ENCODE measurements around the gene UTRN. TPM values are rescaled to one million over a fixed set of nuclear protein-coding genes. Genes with fewer than 3 reads are reported as not detected.
A peak's percentile ranks its signal among the peaks of the same experiment; 100 is the strongest.

The UTRN gene
- total RNA-seq: 100 to 1,000 TPM; 383 to 473 (median 415) TPM

DNA sequence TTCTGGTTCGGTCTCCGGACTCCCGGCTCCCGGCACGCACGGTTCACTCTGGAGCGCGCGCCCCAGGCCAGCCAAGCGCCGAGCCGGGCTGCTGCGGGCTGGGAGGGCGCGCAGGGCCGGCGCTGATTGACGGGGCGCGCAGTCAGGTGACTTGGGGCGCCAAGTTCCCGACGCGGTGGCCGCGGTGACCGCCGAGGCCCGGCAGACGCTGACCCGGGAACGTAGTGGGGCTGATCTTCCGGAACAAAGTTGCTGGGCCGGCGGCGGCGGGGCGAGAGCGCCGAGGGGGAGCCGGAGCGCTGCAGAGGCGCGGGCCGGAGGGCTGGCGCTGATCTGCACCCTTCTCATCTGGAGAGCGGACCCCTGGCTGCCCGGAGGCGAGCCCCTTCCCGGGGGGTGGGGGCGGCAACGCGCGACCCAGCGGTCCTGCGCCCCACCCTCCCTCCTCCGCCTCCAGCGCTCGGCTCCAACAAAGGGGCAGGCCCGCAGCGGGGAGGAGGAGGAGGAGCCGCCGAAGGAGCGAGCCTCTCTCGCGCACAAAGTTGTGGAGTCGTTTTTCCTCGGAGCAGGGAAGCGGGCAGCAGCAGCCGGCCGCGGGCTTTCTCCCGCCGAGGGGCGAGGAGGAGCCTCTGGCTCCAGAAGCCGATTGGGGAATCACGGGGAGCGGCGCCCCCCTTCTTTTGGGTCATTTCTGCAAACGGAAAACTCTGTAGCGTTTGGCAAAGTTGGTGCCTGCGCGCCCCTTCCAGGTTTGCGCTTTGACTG is at the start of gene UTRN:
UTRN (plus strand) TSS at position 553 of the 765 bp plus-strand sequence. CDS start 6,494 bp downstream, outside the sequence.
- 0% methylated on average over 53 to 55 of the region's 84 CpGs for WGBS, 2 donors
- intact Hi-C loops (cut with DNase I): loop anchor here (10.0 kb wide), 2 partner anchors 50 to 190 kb away; no protein-coding TSS in a partner anchor

DNA sequence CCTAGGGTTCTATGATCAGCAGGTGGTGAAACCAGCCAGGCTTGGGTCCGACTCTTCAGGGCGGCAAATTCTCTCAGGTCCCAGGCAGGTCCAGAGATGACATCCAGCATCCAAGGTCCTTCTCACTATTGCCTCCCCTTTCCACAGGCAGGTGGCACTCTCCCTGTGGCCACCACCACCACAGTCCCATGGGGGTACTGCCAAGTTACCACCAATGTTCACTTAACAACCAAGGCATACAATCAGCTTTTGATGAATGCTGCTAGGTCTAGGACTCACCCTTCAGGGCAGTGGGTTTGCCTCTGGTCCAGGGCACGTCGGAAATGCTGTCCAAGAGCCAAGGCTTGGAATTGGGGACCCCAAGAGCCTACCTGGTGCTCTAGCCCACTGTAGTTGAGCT is 40.4 kb upstream of the UTRN start:
- Histone ChIP-seq H3K36me3 (no peaks in the 10 kb centered on the region), H3K4me3 (replicated peaks in 1 of 3) (no peak overlapping the region), H3K9me3 (no peaks in the 10 kb centered on the region), H3K4me1 (no peaks in the 10 kb centered on the region), H3K27ac (no peak overlapping the region), H3K27me3 (no peaks in the 10 kb centered on the region)
- intact Hi-C loops (cut with DNase I): no loop called here
- TF ChIP-seq, protein P1, sequence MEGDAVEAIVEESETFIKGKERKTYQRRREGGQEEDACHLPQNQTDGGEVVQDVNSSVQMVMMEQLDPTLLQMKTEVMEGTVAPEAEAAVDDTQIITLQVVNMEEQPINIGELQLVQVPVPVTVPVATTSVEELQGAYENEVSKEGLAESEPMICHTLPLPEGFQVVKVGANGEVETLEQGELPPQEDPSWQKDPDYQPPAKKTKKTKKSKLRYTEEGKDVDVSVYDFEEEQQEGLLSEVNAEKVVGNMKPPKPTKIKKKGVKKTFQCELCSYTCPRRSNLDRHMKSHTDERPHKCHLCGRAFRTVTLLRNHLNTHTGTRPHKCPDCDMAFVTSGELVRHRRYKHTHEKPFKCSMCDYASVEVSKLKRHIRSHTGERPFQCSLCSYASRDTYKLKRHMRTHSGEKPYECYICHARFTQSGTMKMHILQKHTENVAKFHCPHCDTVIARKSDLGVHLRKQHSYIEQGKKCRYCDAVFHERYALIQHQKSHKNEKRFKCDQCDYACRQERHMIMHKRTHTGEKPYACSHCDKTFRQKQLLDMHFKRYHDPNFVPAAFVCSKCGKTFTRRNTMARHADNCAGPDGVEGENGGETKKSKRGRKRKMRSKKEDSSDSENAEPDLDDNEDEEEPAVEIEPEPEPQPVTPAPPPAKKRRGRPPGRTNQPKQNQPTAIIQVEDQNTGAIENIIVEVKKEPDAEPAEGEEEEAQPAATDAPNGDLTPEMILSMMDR (IDR thresholded peaks at IDR 0.05): no peak
- TF ChIP-seq POLR2A (IDR thresholded peaks at IDR 0.05): no peak
- DNase-seq: no peak
- 92 to 98% methylated on average over 2 to 4 of the region's 4 CpGs for WGBS, 2 donors

More for the DNA sequence above, at the start of gene UTRN:
- no peaks in the 10 kb centered on the region for H3K36me3 ChIP-seq
- no peaks in the 10 kb centered on the region for H3K9me3 ChIP-seq
- peak; percentile 88 for DNase-seq
- H3K4me1 ChIP-seq: peaks cover 10 to 15% of the 10 kb centered on the region in 2 donors
- peak within 1 kb of the TSS; percentile 88 to 99 (median 98) for H3K27ac ChIP-seq
- no peaks in the 10 kb centered on the region for H3K27me3 ChIP-seq
- H3K4me3 ChIP-seq (replicated peaks in 1 of 3): peak within 1 kb of the TSS; percentile 67 to 83 (median 70)
- TF ChIP-seq POLR2A (IDR thresholded peaks at IDR 0.05): peak; percentile 18 to 86
- TF ChIP-seq, protein P1 (IDR thresholded peaks at IDR 0.05): peak in 1 of 6 experiments; percentile 13

DNA sequence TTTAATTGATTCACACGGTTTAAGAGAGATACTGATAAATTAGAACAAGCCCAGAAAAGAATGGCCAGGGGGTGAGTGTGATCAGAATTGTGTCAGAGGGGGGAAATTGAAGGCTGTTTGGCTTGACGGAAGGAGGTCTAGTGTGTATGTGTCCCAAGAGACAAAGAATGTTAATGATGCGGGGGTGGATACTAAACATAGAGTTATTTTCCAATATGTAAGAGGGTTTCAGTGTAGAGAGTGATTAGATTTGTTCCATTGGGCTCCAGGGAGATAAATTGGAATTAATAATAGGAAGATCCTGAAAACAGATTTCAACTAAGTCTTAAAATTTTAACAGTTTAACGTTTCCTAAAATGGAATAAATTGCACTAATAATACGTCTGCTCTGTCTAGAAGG is 38.1 kb upstream of the UTRN start:
- DNase-seq: no peak
- TF ChIP-seq, protein P1 (IDR thresholded peaks at IDR 0.05): no peak
- TF ChIP-seq POLR2A (IDR thresholded peaks at IDR 0.05): no peak

DNA sequence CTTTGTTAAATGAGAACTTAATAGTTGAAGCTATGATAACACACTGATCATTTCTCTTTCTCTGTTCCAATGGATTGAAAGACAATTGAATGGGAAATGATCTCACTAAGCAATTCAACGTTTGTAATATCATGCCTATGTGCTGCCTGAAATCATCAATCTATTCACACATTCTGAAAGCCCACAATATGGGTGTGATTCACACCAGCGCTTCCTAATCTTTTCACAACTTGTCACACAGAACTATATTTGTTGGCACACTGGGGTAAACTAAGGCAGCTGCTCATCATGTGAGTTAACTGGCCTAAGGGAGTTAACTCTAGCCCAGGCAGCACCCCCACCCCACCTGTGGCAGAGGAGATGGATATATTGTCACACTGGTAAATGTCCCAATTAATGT is 37.1 kb upstream of the UTRN start:
- Histone ChIP-seq H3K4me3 (replicated peaks in 1 of 3) (no peak overlapping the region), H3K9me3 (no peaks in the 10 kb centered on the region), H3K27ac (no peak overlapping the region), H3K36me3 (no peaks in the 10 kb centered on the region), H3K27me3 (no peaks in the 10 kb centered on the region), H3K4me1 (no peaks in the 10 kb centered on the region)
- DNase-seq: no peak
- TF ChIP-seq POLR2A (IDR thresholded peaks at IDR 0.05): no peak
- TF ChIP-seq, protein P1 (IDR thresholded peaks at IDR 0.05): no peak
- 80% methylated on average over 2 of the region's 2 CpGs for WGBS, 2 donors
- intact Hi-C loops (cut with DNase I): no loop called here

More for the DNA sequence above, 38.1 kb upstream of the UTRN start:
- WGBS, 2 donors: 82 to 87% methylated on average over 5 of the region's 5 CpGs
- Histone ChIP-seq H3K27me3 (no peaks in the 10 kb centered on the region), H3K4me3 (replicated peaks in 1 of 3) (no peak overlapping the region), H3K27ac (no peak overlapping the region), H3K9me3 (no peaks in the 10 kb centered on the region), H3K36me3 (no peaks in the 10 kb centered on the region), H3K4me1 (no peaks in the 10 kb centered on the region)
- intact Hi-C loops (cut with DNase I): no loop called here

Data from thyroid gland (tissue), 4 donors.